IMR-90 (cell line): ENCODE results near the gene ARL6. TPM values are rescaled to one million over a fixed set of nuclear protein-coding genes. Genes with fewer than 3 reads are reported as not detected.

Experiments
- ATAC-seq: fragments of 200-7000 bp; cut with Tn5 transposase; 2 replicates; pipeline ENCODE4 v1.9.1; 2020; ENCODE audit warnings: low read depth, mild to moderate bottlenecking, moderate library complexity
- BruUV-seq: library from RNA; stranded (reverse); fragments of 400-500 nt; replicated peaks from 2 replicates; lab custom pipeline; 2021; lab: Mats Ljungman, UMichigan
- CTCF ChIA-PET: fragments of 300-600 bp; formaldehyde crosslinking; extraction: SDS; loops from one replicate; lab custom pipeline; 2021; ENCODE audit warnings: antibody characterized with exemption; lab: Yijun Ruan, JAX
- POLR2A ChIA-PET: fragments of 300-600 bp; sonication (Branson Sonifier 250); formaldehyde crosslinking; loops from one replicate; lab custom pipeline; 2022; ENCODE audit warnings: antibody characterized with exemption; ENCODE audit not compliant: unreplicated experiment; lab: Charles Lee
- DNase-seq: peaks from one replicate; pipeline ENCODE4 v3.0.0; 2013
- H2AFZ ChIP-seq: replicated peaks from 2 replicates; pipeline ENCODE3; 2013; ENCODE audit warnings: low read length, mild to moderate bottlenecking; ENCODE audit not compliant: poor library complexity
- H2AK5ac ChIP-seq: 2 replicates; pipeline ENCODE4 v1.6.1; 2013; ENCODE audit warnings: low read depth, low read length, inconsistent platforms
- H2AK9ac ChIP-seq: replicated peaks from 2 replicates; pipeline ENCODE3; 2013; ENCODE audit warnings: mild to moderate bottlenecking, low read depth, low read length, moderate library complexity; ENCODE audit not compliant: poor library complexity
- H2BK120ac ChIP-seq: 2 replicates; pipeline ENCODE4 v1.6.1; 2013; ENCODE audit warnings: low read depth, low read length, inconsistent platforms
- H2BK15ac ChIP-seq: 3 replicates; pipeline ENCODE4 v1.6.1; 2013; ENCODE audit warnings: low read depth, low read length, inconsistent platforms
- H2BK20ac ChIP-seq: 2 replicates; pipeline ENCODE4 v1.6.1; 2013; ENCODE audit warnings: low read depth, mild to moderate bottlenecking, inconsistent platforms, low read length, moderate library complexity
- H2BK5ac ChIP-seq: 2 replicates; pipeline ENCODE4 v1.6.1; 2013; ENCODE audit warnings: mild to moderate bottlenecking, low read depth, low read length, inconsistent platforms; ENCODE audit not compliant: poor library complexity, severe bottlenecking
- H3K14ac ChIP-seq: replicated peaks from 2 replicates; pipeline ENCODE4 v1.6.1; 2013; ENCODE audit warnings: low read depth, low read length, inconsistent platforms
- H3K18ac ChIP-seq: 2 replicates; pipeline ENCODE4 v1.6.1; 2013; ENCODE audit warnings: low read depth, low read length, control low read depth
- H3K23ac ChIP-seq: 2 replicates; pipeline ENCODE4 v1.6.1; 2013; ENCODE audit warnings: low read depth, low read length, inconsistent platforms
- H3K27ac ChIP-seq: 2 replicates; pipeline ENCODE4 v1.5.1; 2013; ENCODE audit warnings: mild to moderate bottlenecking, control low read depth, low read length; ENCODE audit not compliant: insufficient read depth
- H3K27me3 ChIP-seq: 2 replicates; pipeline ENCODE4 v1.6.1; 2013; ENCODE audit warnings: low read length; ENCODE audit not compliant: control insufficient read depth, insufficient read depth
- H3K36me3 ChIP-seq: 2 replicates; pipeline ENCODE4 v1.6.1; 2013; ENCODE audit warnings: low read length, mixed read lengths; ENCODE audit not compliant: control insufficient read depth, insufficient read depth
- H3K4ac ChIP-seq: 2 replicates; pipeline ENCODE4 v1.6.1; 2013; ENCODE audit warnings: low read depth, low read length, inconsistent platforms
- H3K4me1 ChIP-seq: 2 replicates; pipeline ENCODE4 v1.6.1; 2013; ENCODE audit warnings: low read length, mixed read lengths; ENCODE audit not compliant: control insufficient read depth, insufficient read depth
- H3K4me2 ChIP-seq: 2 replicates; pipeline ENCODE4 v1.6.1; 2013; ENCODE audit warnings: low read depth, mild to moderate bottlenecking, control low read depth, low read length, moderate library complexity
- H3K4me3 ChIP-seq: 2 replicates; pipeline ENCODE4 v1.5.1; 2013; ENCODE audit warnings: low read depth, mild to moderate bottlenecking, control low read depth, low read length, moderate library complexity; ENCODE audit not compliant: insufficient read depth
- H3K56ac ChIP-seq: 2 replicates; pipeline ENCODE4 v1.6.1; 2013; ENCODE audit warnings: low read length, inconsistent platforms; ENCODE audit not compliant: insufficient read depth; ENCODE audit errors: extremely low read depth
- H3K79me1 ChIP-seq, 2 experiments: 2 replicates each; pipeline ENCODE4 v1.6.1; 2013; ENCODE audit warnings: low read length in 2 of 2, inconsistent platforms in 1 of 2, low read depth in 1 of 2
- H3K9ac ChIP-seq: 2 replicates; pipeline ENCODE4 v1.6.1; 2013; ENCODE audit warnings: low read depth, low read length, control low read depth
- H3K9me1 ChIP-seq: 2 replicates; pipeline ENCODE4 v1.6.1; 2013; ENCODE audit warnings: low read length, inconsistent platforms; ENCODE audit not compliant: insufficient read depth
- H3K9me3 ChIP-seq: 2 replicates; pipeline ENCODE4 v1.6.1; 2013; ENCODE audit warnings: low read length; ENCODE audit not compliant: control insufficient read depth, insufficient read depth
- H4K20me1 ChIP-seq: 2 replicates; pipeline ENCODE4 v1.6.1; 2013; ENCODE audit warnings: low read length, inconsistent platforms; ENCODE audit not compliant: insufficient read depth
- H4K5ac ChIP-seq: 2 replicates; pipeline ENCODE4 v1.6.1; 2013; ENCODE audit warnings: mild to moderate bottlenecking, low read depth, low read length, control low read depth
- H4K8ac ChIP-seq, 2 experiments: 2 replicates each; pipeline ENCODE4 v1.6.1; 2013; ENCODE audit warnings: low read depth in 2 of 2, low read length in 2 of 2, control low read depth in 1 of 2, inconsistent platforms in 1 of 2
- H4K91ac ChIP-seq: 2 replicates; pipeline ENCODE4 v1.6.1; 2013; ENCODE audit warnings: low read depth, low read length, inconsistent platforms; ENCODE audit not compliant: insufficient read depth
- CEBPB ChIP-seq: IDR thresholded peaks from 2 replicates; pipeline ENCODE4 v1.6.1; 2012; ENCODE audit warnings: low read depth, low read length, improper control_type of control experiment
- RFX5 ChIP-seq: IDR thresholded peaks from 2 replicates; pipeline ENCODE4 v1.8.0; 2012; ENCODE audit warnings: low read depth, mild to moderate bottlenecking, low read length, moderate library complexity
- WGBS, 2 experiments: methylation state at CpG; one replicate each; pipeline versions ENCODE4 v1.1.5 to v1.1.7; 2013; ENCODE audit warnings: missing lambda C conversion rate in 2 of 2; ENCODE audit not compliant: insufficient read length in 1 of 2; ENCODE audit errors: extremely low coverage in 2 of 2; 5-methylcytosine and 5-hydroxymethylcytosine counted together
- dilution Hi-C: fragments of 300-500 bp; cut with HindIII; formaldehyde crosslinking; loops from one replicate; pipeline ENCODE4 v1.14.3; 2018; ENCODE audit warnings: low sequenced_read_pairs; ENCODE audit not compliant: unreplicated experiment
- in situ Hi-C: fragments of 300-500 bp; cut with MboI; formaldehyde crosslinking; loops from 3 replicates; pipeline ENCODE4 v1.14.3; 2019; ENCODE audit warnings: low sequenced_read_pairs, inconsistent platforms, mixed read lengths
- intact Hi-C: fragments of 100-400 bp; cut with micrococcal nuclease; formaldehyde crosslinking; loops from 2 replicates; pipeline ENCODE4 v1.10.0; 2022
- polyA plus RNA-seq, 3 experiments: library from polyadenylated mRNA; depleted of rRNA; stranded (reverse); fragments of >200 nt; gene quantifications; 2 replicates each; pipeline ENCODE4 v1.2.3, GENCODE V29; 2012; ENCODE audit warnings: low replicate concordance in 1 of 3
- total RNA-seq: library from RNA; depleted of rRNA; stranded (reverse); fragments of >200 nt; gene quantifications from 2 replicates; pipeline ENCODE4 v1.2.3, GENCODE V29; 2012
- TF ChIP-seq, protein P1 (sequence below): fragments of 150-350 bp; IDR thresholded peaks from 2 replicates; pipeline ENCODE4 v1.6.1; 2016; ENCODE audit warnings: low read depth, mild to moderate bottlenecking, low read length, moderate library complexity, borderline replicate concordance

The ARL6 gene
- total and polyA plus RNA-seq, 2 of the 4 experiments (the other 2 are of a cell fraction), result 3.1 to 3.4 TPM

DNA sequence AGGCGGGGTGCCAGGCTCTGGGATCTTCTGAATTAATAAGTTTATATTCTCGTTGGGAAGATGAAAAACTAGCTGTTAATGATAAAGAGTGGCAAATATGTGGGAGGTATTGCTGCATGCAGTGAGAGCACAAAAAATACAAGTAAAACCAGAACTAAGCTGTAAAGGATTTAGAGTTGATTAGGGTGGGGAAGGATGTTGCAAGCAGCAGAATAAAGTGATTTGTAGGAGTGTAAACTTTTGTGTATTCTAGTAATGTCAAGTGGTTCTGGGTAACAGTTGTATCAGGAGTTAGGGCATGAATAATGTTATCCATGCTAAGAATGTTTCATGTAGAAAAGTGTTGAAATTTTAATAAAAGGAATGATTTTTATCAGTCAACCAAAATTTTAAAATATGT lies 75.4 kb downstream of the ARL6 start:
- Histone ChIP-seq H3K4me3 (no peak overlapping the region), H2AFZ (no peak overlapping the region), H3K36me3 (no peaks in the 10 kb centered on the region), H4K20me1 (peaks cover 3% of the 10 kb centered on the region; the same call in 1 of the 2 replicates), H3K9ac (no peak overlapping the region), H2BK120ac (no peak overlapping the region), H3K9me1 (0 out of 2 replicates have a peak, but pooled peaks cover 12% of the 10 kb centered on the region), H2BK15ac (no peak overlapping the region), H3K18ac (no peak overlapping the region), H4K5ac (no peak overlapping the region), H2BK5ac (no peak overlapping the region), H3K79me1 (peaks cover 22 to 30% of the 10 kb centered on the region in 2 experiments), H2BK20ac (no peak overlapping the region), H3K56ac (no peak overlapping the region), H4K91ac (no peak overlapping the region), H3K23ac (no peak overlapping the region), H3K27ac (no peak overlapping the region), H3K4me1 (peaks cover 4% of the 10 kb centered on the region; the same call in 1 of the 2 replicates), H3K4ac (no peak overlapping the region), H4K8ac (no peak overlapping the region), H2AK5ac (no peak overlapping the region), H3K9me3 (no peaks in the 10 kb centered on the region), H3K14ac (no peak overlapping the region), H2AK9ac (no peak overlapping the region), H3K27me3 (no peaks in the 10 kb centered on the region), H3K4me2 (no peak overlapping the region)
- no TSS peak for BruUV-seq
- dilution Hi-C loops (no loop called here), in situ Hi-C loops (no loop called here), intact Hi-C loops (no loop called here)
- ATAC-seq (no peak), DNase-seq (no peak)
- TF ChIP-seq CEBPB (no peak), RFX5 (no peak)
- TF ChIP-seq, protein P1, sequence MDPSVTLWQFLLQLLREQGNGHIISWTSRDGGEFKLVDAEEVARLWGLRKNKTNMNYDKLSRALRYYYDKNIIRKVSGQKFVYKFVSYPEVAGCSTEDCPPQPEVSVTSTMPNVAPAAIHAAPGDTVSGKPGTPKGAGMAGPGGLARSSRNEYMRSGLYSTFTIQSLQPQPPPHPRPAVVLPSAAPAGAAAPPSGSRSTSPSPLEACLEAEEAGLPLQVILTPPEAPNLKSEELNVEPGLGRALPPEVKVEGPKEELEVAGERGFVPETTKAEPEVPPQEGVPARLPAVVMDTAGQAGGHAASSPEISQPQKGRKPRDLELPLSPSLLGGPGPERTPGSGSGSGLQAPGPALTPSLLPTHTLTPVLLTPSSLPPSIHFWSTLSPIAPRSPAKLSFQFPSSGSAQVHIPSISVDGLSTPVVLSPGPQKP, result no peak
- CTCF ChIA-PET, result interaction anchor here (0.6 kb wide), 1 partner anchor 15 kb away, joined by 3 read pairs; no protein-coding TSS in a partner anchor
- WGBS, 2 experiments, result 33% methylated on average over 1 of the region's 2 CpGs; no CpG with 5 or more reads in 1 of the 2 experiments
- POLR2A ChIA-PET, result no interaction called here
